K562 (cell line): ENCODE measurements around the gene DCLK2. TPM values are rescaled to one million over a fixed set of nuclear protein-coding genes. Genes with fewer than 3 reads are reported as not detected.

Experiments
- ATAC-seq: fragments of 200-7000 bp; cut with Tn5 transposase; 3 replicates; pipeline ENCODE4 v1.9.1; 2020; ENCODE audit warnings: moderate library complexity
- BruUV-seq: library from RNA; stranded (reverse); fragments of 400-500 nt; replicated peaks from 2 replicates; lab custom pipeline; 2021; lab: Mats Ljungman, UMichigan
- CTCF ChIA-PET: fragments of 300-600 bp; formaldehyde crosslinking; extraction: SDS; loops from one replicate; lab custom pipeline; 2021; ENCODE audit warnings: low intra/inter-chr PET ratio; lab: Yijun Ruan, JAX
- POLR2A ChIA-PET: fragments of 300-600, 350-650 bp; sonication (Branson Sonifier 250); formaldehyde crosslinking; extraction: SDS; loops from one replicate; lab custom pipeline; 2021; ENCODE audit warnings: antibody characterized with exemption, inconsistent platforms; lab: Yijun Ruan, JAX
- DNase-seq, 4 experiments: peaks; one replicate each; pipeline versions ENCODE4 v3.0.0 to v3.0.0-alpha.2; 2011 to 2018; ENCODE audit warnings: low spot score in 3 of 4, mixed read lengths in 3 of 4; ENCODE audit errors: extremely low read depth in 1 of 4
- FAIRE-seq: peaks from 2 replicates; lab custom pipeline; 2011; peaks lifted over from hg19 to GRCh38; lab: Jason Lieb, UNC
- H2AFZ ChIP-seq: 2 replicates; pipeline ENCODE4 v1.6.0; 2011; ENCODE audit warnings: low read depth, low read length, control low read depth, inconsistent platforms
- H3K27ac ChIP-seq: fragments of 200-600 bp; 3 replicates; pipeline ENCODE4 v1.8.0; 2011; ENCODE audit warnings: low read depth, mild to moderate bottlenecking, control low read depth, inconsistent platforms, low read length, moderate library complexity, mixed read lengths; ENCODE audit errors: extremely low read depth
- H3K27me3 ChIP-seq, 2 experiments: fragments of 300-600 bp in 1 of 2; 2 replicates in 1 of 2; 3 replicates in 1 of 2; pipeline versions ENCODE4 v1.6.0 to v1.8.0; 2011; ENCODE audit warnings: inconsistent platforms in 2 of 2, low read length in 2 of 2, mild to moderate bottlenecking in 1 of 2, mixed read lengths in 1 of 2, moderate library complexity in 1 of 2; ENCODE audit not compliant: control insufficient read depth in 2 of 2, insufficient read depth in 2 of 2
- H3K36me3 ChIP-seq: fragments of 300-600 bp; 3 replicates; pipeline ENCODE4 v1.8.0; 2011; ENCODE audit warnings: mild to moderate bottlenecking, low read length, inconsistent platforms; ENCODE audit not compliant: control insufficient read depth, insufficient read depth
- H3K4me1 ChIP-seq, 2 experiments: fragments of 200-600 bp in 1 of 2; replicated peaks in 1 of 2; 2 replicates in 1 of 2; 3 replicates in 1 of 2; pipeline versions ENCODE4 v1.5.1 to v1.8.0; 2011; ENCODE audit warnings: inconsistent platforms in 2 of 2, low read length in 2 of 2, mild to moderate bottlenecking in 1 of 2, mixed read lengths in 1 of 2, moderate library complexity in 1 of 2; ENCODE audit not compliant: control insufficient read depth in 2 of 2, insufficient read depth in 2 of 2
- H3K4me2 ChIP-seq: 2 replicates; pipeline ENCODE4 v1.6.1; 2011; ENCODE audit warnings: low read length, control low read depth, inconsistent platforms, mixed read lengths; ENCODE audit not compliant: insufficient read depth
- H3K4me3 ChIP-seq: fragments of 200-600 bp; sonication (generic), shearing (Covaris generic); 2 replicates; pipeline ENCODE4 v1.5.1; 2016; ENCODE audit warnings: control low read depth, inconsistent platforms
- H3K79me2 ChIP-seq: fragments of 200-600 bp; 3 replicates; pipeline ENCODE4 v1.8.0; 2011; ENCODE audit warnings: low read length, inconsistent platforms; ENCODE audit not compliant: control insufficient read depth, insufficient read depth
- H3K9ac ChIP-seq, 2 experiments: 2 replicates each; pipeline versions ENCODE4 v1.6.0 to v1.6.1; 2011; ENCODE audit warnings: low read depth in 2 of 2, low read length in 2 of 2, control low read depth in 1 of 2, inconsistent platforms in 1 of 2, mild to moderate bottlenecking in 1 of 2, mixed read lengths in 1 of 2; ENCODE audit not compliant: insufficient read depth in 1 of 2
- H3K9me1 ChIP-seq: one replicate; pipeline ENCODE4 v1.6.0; 2011; ENCODE audit warnings: inconsistent platforms, mild to moderate bottlenecking, low read length, moderate library complexity; ENCODE audit not compliant: control insufficient read depth, insufficient read depth
- H3K9me3 ChIP-seq: replicated peaks from 2 replicates; pipeline ENCODE4 v1.5.1; 2011; ENCODE audit warnings: low read depth, low read length, inconsistent platforms; ENCODE audit not compliant: control insufficient read depth, insufficient read depth
- H4K20me1 ChIP-seq: replicated peaks from 2 replicates; pipeline ENCODE4 v1.6.1; 2011; ENCODE audit warnings: low read length, inconsistent platforms, mixed read lengths; ENCODE audit not compliant: control insufficient read depth, insufficient read depth
- ARHGAP35 ChIP-seq: fragments of 450-650 bp; IDR thresholded peaks from 2 replicates; pipeline ENCODE4 v1.6.1; 2018; ENCODE audit not compliant: partially characterized antibody
- FOXK1 ChIP-seq: sonication (generic); formaldehyde crosslinking; IDR thresholded peaks from 2 replicates; pipeline ENCODE4 v1.8.0; 2022; ENCODE audit warnings: missing genetic modification reagents, mild to moderate bottlenecking, borderline replicate concordance
- JUND ChIP-seq, 2 experiments: IDR thresholded peaks; 2 replicates in 1 of 2; 3 replicates in 1 of 2; pipeline ENCODE4 v1.6.1; 2011; ENCODE audit warnings: borderline replicate concordance in 2 of 2, low read depth in 2 of 2, low read length in 2 of 2, improper control_type of control experiment in 1 of 2, missing biosample characterization in 1 of 2, missing genetic modification characterization in 1 of 2, missing genetic modification reagents in 1 of 2
- MAFK ChIP-seq: IDR thresholded peaks from 2 replicates; pipeline ENCODE4 v1.6.1; 2011; ENCODE audit warnings: low read length, improper control_type of control experiment
- PCBP1 ChIP-seq: fragments of 200-400 bp; formaldehyde crosslinking; IDR thresholded peaks from 2 replicates; pipeline ENCODE4 v1.6.1; 2018; ENCODE audit warnings: mild to moderate bottlenecking, low read depth, low read length; ENCODE audit not compliant: poor library complexity, severe bottlenecking
- SMAD3 ChIP-seq: fragments of 450-650 bp; formaldehyde crosslinking; conservative IDR thresholded peaks from 2 replicates; pipeline ENCODE4 v1.4.0; 2020; ENCODE audit warnings: mild to moderate bottlenecking
- USF1 ChIP-seq: sonication (generic); formaldehyde crosslinking; IDR thresholded peaks from 2 replicates; pipeline ENCODE4 v1.9.0; 2022; ENCODE audit warnings: mild to moderate bottlenecking, missing genetic modification reagents
- ZNF407 ChIP-seq: fragments of 450-650 bp; IDR thresholded peaks from 2 replicates; pipeline ENCODE4 v1.6.1; 2016; ENCODE audit warnings: low read depth
- WGBS: fragments of 100-300 bp; shearing (Covaris generic); methylation state at CpG from one replicate; pipeline ENCODE4 v1.1.6; 2016; ENCODE audit warnings: low coverage, mixed read lengths; ENCODE audit not compliant: insufficient coverage; ENCODE audit errors: missing lambda C conversion rate; 5-methylcytosine and 5-hydroxymethylcytosine counted together
- in situ Hi-C: fragments of 300-500 bp; cut with MboI; formaldehyde crosslinking; loops from 4 replicates; pipeline ENCODE4 v1.15.0; 2018; ENCODE audit warnings: inconsistent platforms, mixed read lengths
- intact Hi-C: fragments of 100-400 bp; cut with micrococcal nuclease; formaldehyde crosslinking; loops from 2 replicates; pipeline ENCODE4 v1.14.2; 2022
- polyA plus RNA-seq, 8 experiments: library from polyadenylated mRNA; depleted of rRNA in 4 of 8; stranded (reverse) in 5 of 8; unstranded in 3 of 8; fragments of >200 nt; fragmentation: Nextera tagmentation in 2 of 8; fragmentation: Illumina TruSeq in 1 of 8; extraction: Ambion mirVana in 2 of 8; extraction: Trizol in 1 of 8; gene quantifications; 2 replicates each; pipeline versions ENCODE4 v1.2.1 to v1.2.3, GENCODE V29; 2011 to 2014; ENCODE audit warnings: inconsistent platforms in 1 of 8, missing spikeins in 1 of 8
- total RNA-seq, 7 experiments: library from RNA; depleted of rRNA in 6 of 7; stranded (reverse); fragments of >200 nt in 6 of 7; fragmentation: Illumina TruSeq in 2 of 7; extraction: Trizol in 2 of 7; gene quantifications; 2 replicates each; pipeline versions ENCODE4 v1.2.1 to v1.2.3, GENCODE V29; 2011 to 2021; ENCODE audit warnings: low replicate concordance in 1 of 7
- TF ChIP-seq, protein P1 (sequence below): fragments of 250-450 bp; sonication (Bioruptor Pico); IDR thresholded peaks from 2 replicates; pipeline ENCODE4 v1.5.0; 2022; ENCODE audit warnings: mild to moderate bottlenecking

DCLK2 gene
- total and polyA plus RNA-seq, 9 of the 15 experiments (the other 6 are each of a cell fraction or from before 2014, with no cell fraction given): not detected

GRCh38 chr4:150080875-150081274 is 2.6 kb downstream of the DCLK2 start:
- WGBS: 0% methylated on average over 1 of the region's 1 CpG
- DNase-seq (no peak), FAIRE-seq (no peak), ATAC-seq (no peak)
- Histone ChIP-seq H3K36me3 (no peaks in the 10 kb centered on the region), H3K9me3 (no peaks in the 10 kb centered on the region), H3K27ac (no peak overlapping the region), H4K20me1 (no peaks in the 10 kb centered on the region), H2AFZ (no peak overlapping the region), H3K79me2 (no peaks in the 10 kb centered on the region), H3K9me1 (no peaks in the 10 kb centered on the region), H3K4me3 (no peak overlapping the region), H3K4me2 (no peak overlapping the region), H3K4me1 (peaks cover 0 to 15% of the 10 kb centered on the region in 2 experiments; a peak in 2 of 5 replicates), H3K27me3 (peaks cover 2 to 23% of the 10 kb centered on the region in 2 experiments; a peak in 2 of 5 replicates), H3K9ac (no peak overlapping the region)
- in situ Hi-C loops: no loop called here
- intact Hi-C loops: no loop called here
- ChIA-PET POLR2A (interaction anchor here (0.6 kb wide), 1 partner anchor 10 kb away, joined by 3 read pairs; no protein-coding TSS in a partner anchor), CTCF (no interaction called here)
- BruUV-seq: no TSS peak
- TF ChIP-seq, protein P1, sequence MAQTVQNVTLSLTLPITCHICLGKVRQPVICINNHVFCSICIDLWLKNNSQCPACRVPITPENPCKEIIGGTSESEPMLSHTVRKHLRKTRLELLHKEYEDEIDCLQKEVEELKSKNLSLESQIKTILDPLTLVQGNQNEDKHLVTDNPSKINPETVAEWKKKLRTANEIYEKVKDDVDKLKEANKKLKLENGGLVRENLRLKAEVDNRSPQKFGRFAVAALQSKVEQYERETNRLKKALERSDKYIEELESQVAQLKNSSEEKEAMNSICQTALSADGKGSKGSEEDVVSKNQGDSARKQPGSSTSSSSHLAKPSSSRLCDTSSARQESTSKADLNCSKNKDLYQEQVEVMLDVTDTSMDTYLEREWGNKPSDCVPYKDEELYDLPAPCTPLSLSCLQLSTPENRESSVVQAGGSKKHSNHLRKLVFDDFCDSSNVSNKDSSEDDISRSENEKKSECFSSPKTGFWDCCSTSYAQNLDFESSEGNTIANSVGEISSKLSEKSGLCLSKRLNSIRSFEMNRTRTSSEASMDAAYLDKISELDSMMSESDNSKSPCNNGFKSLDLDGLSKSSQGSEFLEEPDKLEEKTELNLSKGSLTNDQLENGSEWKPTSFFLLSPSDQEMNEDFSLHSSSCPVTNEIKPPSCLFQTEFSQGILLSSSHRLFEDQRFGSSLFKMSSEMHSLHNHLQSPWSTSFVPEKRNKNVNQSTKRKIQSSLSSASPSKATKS (CRISPR knock-in tag): no peak
- TF ChIP-seq FOXK1 (CRISPR knock-in tag): no peak
- no peak for TF ChIP-seq PCBP1
- no peak for TF ChIP-seq ARHGAP35
- TF ChIP-seq SMAD3: no peak
- no peak for TF ChIP-seq USF1 (CRISPR knock-in tag)
- no peak for TF ChIP-seq MAFK
- TF ChIP-seq ZNF407: no peak
- no peak for TF ChIP-seq JUND (IDR thresholded peaks at IDR 0.05; ENCODE audit: borderline replicate concordance, low read depth, low read length)
- TF ChIP-seq JUND (tag; IDR thresholded peaks at IDR 0.05; ENCODE audit: borderline replicate concordance, low read depth, low read length): no peak
